AML-193 (cell line): ENCODE data around the gene SPATA7.

Experiments used
- DNase-seq, 2 experiments: peaks; one replicate each; lab custom pipeline; 2025; lab: John Stamatoyannopoulos, UW

Gene SPATA7

DNA sequence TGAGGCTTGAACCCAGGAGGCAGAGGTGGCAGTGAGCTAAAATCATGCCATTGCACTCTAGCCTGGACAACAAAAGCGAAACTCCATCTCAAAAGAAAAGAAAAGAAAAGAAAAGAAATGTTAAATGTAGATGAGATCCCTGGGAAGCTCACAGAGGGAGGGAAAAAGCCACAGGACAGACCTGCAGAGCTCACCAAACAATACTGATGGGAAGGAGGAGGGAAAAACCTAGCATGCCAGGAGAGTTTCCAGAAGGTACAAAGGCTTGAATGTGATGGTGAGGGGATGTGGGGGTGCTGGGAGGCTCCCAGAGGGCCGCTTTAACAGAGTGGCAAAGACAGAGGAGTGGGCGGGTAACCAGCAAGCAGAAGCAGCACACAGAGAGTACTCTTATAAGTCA is 97.1 kb downstream of the SPATA7 start:
- no peak for DNase-seq
